ENCODE data around the gene LEKR1. TPM values are rescaled to one million over a fixed set of nuclear protein-coding genes. Genes with fewer than 3 reads are reported as not detected.

The LEKR1 gene
- total RNA-seq, 1 donor from 2014 or later, result 0.52 TPM

DNA sequence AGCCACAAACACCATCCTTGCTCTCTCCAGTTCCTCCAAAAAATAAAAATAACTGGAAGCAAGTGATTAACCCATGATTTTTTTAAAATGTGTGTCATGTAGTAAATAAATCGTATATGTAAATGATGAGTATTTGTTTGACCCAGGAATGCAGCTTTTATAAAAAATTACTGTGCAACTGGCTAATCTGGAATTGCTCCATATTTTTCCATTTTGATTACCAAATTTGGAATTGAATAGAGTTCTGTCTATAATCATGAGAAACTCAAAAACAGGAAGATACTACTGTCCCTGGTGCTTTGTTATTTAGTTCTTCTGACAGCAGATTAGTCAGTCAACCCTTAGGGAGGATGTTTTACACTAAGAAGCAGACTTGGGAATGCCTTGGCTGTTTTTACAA, 217.6 kb downstream of the LEKR1 start:
- DNase-seq (ENCODE audit: low spot score), result no peak
- H3K27ac Mint-ChIP-seq, result no peak overlapping the region
- intact Hi-C loops (cut with micrococcal nuclease), result no loop called here
- peaks cover 63% of the 10 kb centered on the region for H3K27me3 Mint-ChIP-seq (ENCODE audit: low read depth)
- H3K36me3 Mint-ChIP-seq (ENCODE audit: low read depth), result no peaks in the 10 kb centered on the region
- H3K4me1 Mint-ChIP-seq (ENCODE audit: low read depth), result no peaks in the 10 kb centered on the region
- no peak overlapping the region for H3K4me3 Mint-ChIP-seq (ENCODE audit: low read depth)
- no peaks in the 10 kb centered on the region for H3K9me3 Mint-ChIP-seq

DNA sequence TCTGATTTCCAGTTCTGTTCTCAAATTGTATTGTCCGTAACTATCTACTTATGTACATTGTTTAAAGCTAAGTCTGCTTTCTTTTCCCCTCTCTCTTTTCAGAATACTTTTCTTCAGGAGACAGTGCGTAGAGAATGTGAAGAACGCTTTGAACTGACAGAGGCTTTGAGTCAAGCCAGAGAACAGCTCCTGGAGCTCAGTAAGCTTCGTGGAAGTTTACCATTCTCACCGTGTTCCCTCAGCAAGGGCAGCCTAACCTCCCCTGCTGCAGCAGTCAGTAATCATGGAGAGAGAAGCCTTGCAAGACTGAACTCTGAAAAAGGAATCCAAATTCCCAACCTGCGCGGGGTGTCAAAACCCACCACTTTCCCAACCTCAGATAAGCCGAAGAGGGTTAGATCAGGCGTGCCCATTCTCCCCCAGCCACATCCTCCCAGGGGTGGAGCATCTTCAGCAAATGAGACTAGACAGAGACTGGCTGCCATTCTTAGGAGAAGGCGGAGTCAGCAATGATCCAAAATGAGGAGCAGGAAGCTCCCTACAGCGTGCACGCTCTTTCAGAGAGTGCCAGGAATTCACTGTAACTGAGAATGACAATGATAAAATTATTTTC, 219.2 kb downstream of the LEKR1 start:
- intact Hi-C loops (cut with micrococcal nuclease), result no loop called here
- H3K9me3 Mint-ChIP-seq, result no peaks in the 10 kb centered on the region
- peaks cover 62% of the 10 kb centered on the region for H3K27me3 Mint-ChIP-seq (ENCODE audit: low read depth)

DNA sequence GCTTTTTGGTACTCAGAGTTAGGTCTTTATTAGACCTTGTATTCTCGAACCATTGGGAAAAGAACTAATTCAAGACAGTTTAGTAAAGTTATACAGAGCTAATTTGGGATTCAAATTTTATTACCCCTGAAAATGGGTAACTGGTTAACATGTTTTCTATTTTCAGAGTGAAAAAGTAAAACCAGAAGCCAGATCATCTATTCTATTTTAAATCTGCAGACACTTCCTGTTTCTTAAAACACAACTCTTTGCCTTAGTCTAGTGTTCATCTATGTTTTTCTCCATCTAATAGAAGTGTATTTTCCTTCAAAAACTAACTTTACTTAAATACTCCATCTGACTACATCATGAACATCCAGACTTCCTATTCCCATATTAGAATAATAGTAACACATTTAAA, 220.4 kb downstream of the LEKR1 start:
- no peak for DNase-seq (ENCODE audit: low spot score)
- no peaks in the 10 kb centered on the region for H3K9me3 Mint-ChIP-seq
- H3K4me3 Mint-ChIP-seq (ENCODE audit: low read depth), result no peak overlapping the region
- intact Hi-C loops (cut with micrococcal nuclease), result no loop called here
- H3K36me3 Mint-ChIP-seq (ENCODE audit: low read depth), result no peaks in the 10 kb centered on the region
- H3K27ac Mint-ChIP-seq, result no peak overlapping the region
- no peaks in the 10 kb centered on the region for H3K4me1 Mint-ChIP-seq (ENCODE audit: low read depth)
- peaks cover 55% of the 10 kb centered on the region for H3K27me3 Mint-ChIP-seq (ENCODE audit: low read depth)

More for the DNA sequence above, 219.2 kb downstream of the LEKR1 start:
- Mint-ChIP-seq H3K4me1 (ENCODE audit: low read depth) (no peaks in the 10 kb centered on the region), H3K27ac (no peak overlapping the region), H3K36me3 (ENCODE audit: low read depth) (no peaks in the 10 kb centered on the region), H3K4me3 (ENCODE audit: low read depth) (no peak overlapping the region)
- no peak for DNase-seq (ENCODE audit: low spot score)

DNA sequence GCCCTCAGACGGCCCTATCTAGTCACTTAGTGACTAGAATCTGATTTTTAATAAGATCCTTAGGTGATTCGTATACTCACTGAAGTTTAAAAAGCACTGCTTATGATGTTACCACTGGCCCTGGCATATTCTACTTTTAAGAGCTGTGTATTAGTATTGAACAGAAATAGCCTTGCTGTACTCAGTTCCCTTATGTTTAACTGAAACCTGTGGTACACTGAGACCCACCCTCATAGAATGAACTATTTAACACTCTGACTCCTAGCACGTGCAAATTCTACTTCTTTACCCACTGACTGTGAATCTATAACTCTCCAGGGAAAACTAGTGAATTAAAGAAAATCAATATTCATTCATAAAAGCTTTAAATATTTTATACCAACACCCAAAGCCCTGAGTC, 224.9 kb downstream of the LEKR1 start:
- no peaks in the 10 kb centered on the region for H3K4me1 Mint-ChIP-seq (ENCODE audit: low read depth)
- H3K36me3 Mint-ChIP-seq (ENCODE audit: low read depth), result no peaks in the 10 kb centered on the region
- no peak overlapping the region for H3K27ac Mint-ChIP-seq
- no peaks in the 10 kb centered on the region for H3K9me3 Mint-ChIP-seq
- peaks cover 28% of the 10 kb centered on the region for H3K27me3 Mint-ChIP-seq (ENCODE audit: low read depth)
- no peak for DNase-seq (ENCODE audit: low spot score)
- no peak overlapping the region for H3K4me3 Mint-ChIP-seq (ENCODE audit: low read depth)
- intact Hi-C loops (cut with micrococcal nuclease), result no loop called here

DNA sequence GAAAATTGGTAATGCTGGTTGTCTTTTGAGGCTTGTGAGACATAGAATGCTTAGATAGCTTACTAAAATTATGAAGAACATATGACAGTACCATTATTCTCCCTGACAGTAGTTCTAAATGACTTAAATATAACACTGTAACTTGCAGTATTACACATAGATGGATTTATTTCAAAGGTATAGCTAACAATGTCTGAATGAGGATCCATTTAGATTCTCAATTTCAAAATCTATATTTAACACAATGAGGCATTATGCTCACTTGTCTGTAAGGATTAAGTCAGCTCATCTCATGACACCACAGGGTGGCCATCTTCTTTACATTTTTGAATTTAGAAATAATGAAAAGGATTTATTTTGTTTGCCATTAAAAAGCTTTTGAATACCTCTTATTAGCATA, 225.4 kb downstream of the LEKR1 start:
- Mint-ChIP-seq H3K4me3 (ENCODE audit: low read depth) (no peak overlapping the region), H3K36me3 (ENCODE audit: low read depth) (no peaks in the 10 kb centered on the region)
- intact Hi-C loops (cut with micrococcal nuclease), result no loop called here

DNA sequence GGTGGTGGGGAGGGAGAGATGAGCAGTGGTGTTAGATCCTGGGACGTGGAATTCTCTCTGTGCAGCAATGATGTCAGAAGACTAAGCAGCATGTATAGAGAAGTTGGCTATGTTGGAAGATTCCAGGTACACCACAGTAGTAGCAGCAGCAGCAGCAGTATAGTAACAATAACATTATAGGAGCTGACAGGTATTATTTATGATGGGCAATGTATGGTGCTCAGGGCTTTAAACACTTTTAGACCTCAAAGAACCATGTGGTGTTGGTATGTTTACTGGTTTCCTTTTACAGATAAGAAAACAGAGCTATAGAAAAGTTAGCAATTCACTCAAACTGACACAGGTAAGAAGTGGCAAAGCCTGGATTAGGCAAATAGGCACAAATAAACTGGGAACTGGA, 229.9 kb downstream of the LEKR1 start:
- H3K27me3 Mint-ChIP-seq (ENCODE audit: low read depth), result peaks cover 13% of the 10 kb centered on the region
- intact Hi-C loops (cut with micrococcal nuclease), result no loop called here
- H3K4me1 Mint-ChIP-seq (ENCODE audit: low read depth), result peaks cover 19% of the 10 kb centered on the region
- no peaks in the 10 kb centered on the region for H3K9me3 Mint-ChIP-seq
- H3K27ac Mint-ChIP-seq, result no peak overlapping the region
- DNase-seq (ENCODE audit: low spot score), result no peak
- no peak overlapping the region for H3K4me3 Mint-ChIP-seq (ENCODE audit: low read depth)
- H3K36me3 Mint-ChIP-seq (ENCODE audit: low read depth), result no peaks in the 10 kb centered on the region

More for the DNA sequence above, 225.4 kb downstream of the LEKR1 start:
- DNase-seq (ENCODE audit: low spot score), result no peak
- Mint-ChIP-seq H3K9me3 (no peaks in the 10 kb centered on the region), H3K4me1 (ENCODE audit: low read depth) (no peaks in the 10 kb centered on the region), H3K27ac (no peak overlapping the region), H3K27me3 (ENCODE audit: low read depth) (peaks cover 28% of the 10 kb centered on the region)

DNA sequence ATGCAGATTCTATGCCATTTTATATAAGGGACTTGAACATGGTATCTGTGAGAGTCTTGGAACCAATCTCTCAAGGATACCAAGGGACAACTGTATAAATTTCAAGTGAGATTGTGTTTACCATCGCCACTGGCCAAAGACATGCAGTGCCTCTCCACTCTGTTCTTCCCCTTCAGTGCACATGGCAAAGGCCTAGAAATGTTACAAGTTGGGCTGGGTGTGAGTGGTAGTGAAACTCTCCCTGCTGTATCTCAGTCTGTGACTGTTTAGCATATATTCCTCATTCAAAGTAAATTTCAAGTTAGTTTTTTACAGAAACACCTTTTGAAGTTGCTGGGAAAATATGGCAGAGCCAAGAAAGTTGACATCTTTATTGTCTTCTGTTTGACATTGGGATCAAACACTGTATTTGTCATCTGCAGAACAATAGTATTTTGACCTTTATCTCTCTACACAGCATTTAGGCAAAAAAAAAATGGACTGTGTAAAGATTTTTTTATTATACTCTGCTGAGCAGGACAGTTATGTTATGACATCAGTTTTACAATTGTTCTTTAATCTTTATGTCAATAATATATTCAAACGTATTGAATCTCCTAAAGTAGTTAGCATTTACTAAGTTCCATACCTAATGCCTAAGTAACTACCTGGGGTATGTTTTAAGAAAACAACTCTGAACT, 232.4 kb downstream of the LEKR1 start:
- Mint-ChIP-seq H3K27ac (no peak overlapping the region), H3K27me3 (ENCODE audit: low read depth) (peaks cover 9% of the 10 kb centered on the region), H3K9me3 (no peaks in the 10 kb centered on the region), H3K4me1 (ENCODE audit: low read depth) (peaks cover 22% of the 10 kb centered on the region), H3K36me3 (ENCODE audit: low read depth) (no peaks in the 10 kb centered on the region), H3K4me3 (ENCODE audit: low read depth) (no peak overlapping the region)
- intact Hi-C loops (cut with micrococcal nuclease), result no loop called here
- no peak for DNase-seq (ENCODE audit: low spot score)

DNA sequence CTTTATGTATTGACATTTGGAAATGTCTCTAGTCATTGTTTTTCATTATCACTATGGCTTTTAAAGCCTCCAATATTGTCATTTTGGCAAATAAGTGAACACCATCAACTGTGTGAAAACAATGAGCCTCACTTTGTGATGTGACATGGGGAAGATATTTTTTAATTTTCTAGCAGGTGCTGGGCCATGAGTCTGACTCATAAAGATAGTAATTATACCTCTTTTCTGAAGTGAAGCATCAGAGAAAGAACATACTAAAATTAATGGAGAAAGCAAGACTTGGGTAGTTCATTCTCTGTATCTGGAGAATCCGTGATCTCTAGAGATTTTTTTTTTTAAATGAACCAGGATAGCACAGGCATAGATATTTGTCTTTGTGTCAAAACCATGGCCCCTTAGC, 233.0 kb downstream of the LEKR1 start:
- no peak overlapping the region for H3K4me3 Mint-ChIP-seq (ENCODE audit: low read depth)
- H3K27ac Mint-ChIP-seq, result no peak overlapping the region
- H3K27me3 Mint-ChIP-seq (ENCODE audit: low read depth), result peaks cover 7% of the 10 kb centered on the region
- intact Hi-C loops (cut with micrococcal nuclease), result no loop called here
- no peaks in the 10 kb centered on the region for H3K9me3 Mint-ChIP-seq
- peaks cover 22% of the 10 kb centered on the region for H3K4me1 Mint-ChIP-seq (ENCODE audit: low read depth)
- no peaks in the 10 kb centered on the region for H3K36me3 Mint-ChIP-seq (ENCODE audit: low read depth)
- no peak for DNase-seq (ENCODE audit: low spot score)

DNA sequence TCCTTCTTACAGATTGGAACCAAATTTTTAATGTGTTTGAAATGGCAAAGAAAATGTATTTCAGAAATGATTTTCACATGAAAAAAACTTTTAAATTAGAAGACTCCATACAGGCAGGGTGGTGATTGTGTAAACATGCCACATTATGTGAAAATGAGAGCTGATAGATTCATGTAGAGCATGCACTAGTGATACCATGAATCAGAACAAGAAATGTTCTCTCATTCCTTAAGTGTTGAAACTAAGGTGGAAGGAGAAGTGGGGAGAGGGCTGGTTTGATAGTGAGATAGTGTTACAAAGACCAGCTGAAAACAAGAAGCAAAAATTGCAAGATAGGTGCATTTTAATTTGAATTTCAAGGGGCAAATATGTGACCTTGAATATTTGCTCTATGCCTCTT, 233.5 kb downstream of the LEKR1 start:
- Mint-ChIP-seq H3K36me3 (ENCODE audit: low read depth) (no peaks in the 10 kb centered on the region), H3K4me3 (ENCODE audit: low read depth) (no peak overlapping the region), H3K27ac (peak overlapping the region; percentile 23), H3K9me3 (no peaks in the 10 kb centered on the region), H3K4me1 (ENCODE audit: low read depth) (peaks cover 22% of the 10 kb centered on the region), H3K27me3 (ENCODE audit: low read depth) (peaks cover 7% of the 10 kb centered on the region)
- intact Hi-C loops (cut with micrococcal nuclease), result no loop called here
- no peak for DNase-seq (ENCODE audit: low spot score)

DNA sequence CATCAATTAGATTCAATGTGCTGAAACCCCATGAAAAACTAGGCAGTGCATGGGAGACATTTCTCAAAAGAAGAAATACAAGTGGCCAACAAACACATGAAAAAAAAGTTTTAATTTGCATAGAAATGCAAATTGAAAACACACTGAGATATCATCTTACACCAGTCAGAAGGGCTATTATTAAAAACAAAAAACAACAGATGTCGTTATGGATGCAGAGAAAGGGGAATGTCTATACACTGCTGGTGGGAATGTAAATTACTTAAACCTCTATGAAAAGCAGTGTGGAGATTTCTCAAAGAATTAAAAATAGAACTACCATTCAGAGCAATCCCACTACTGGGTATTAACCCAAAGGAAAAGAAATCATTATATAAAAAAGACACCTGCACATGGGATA, 235.1 kb downstream of the LEKR1 start:
- H3K36me3 Mint-ChIP-seq (ENCODE audit: low read depth), result no peaks in the 10 kb centered on the region
- H3K4me1 Mint-ChIP-seq (ENCODE audit: low read depth), result peaks cover 23% of the 10 kb centered on the region
- no peak for DNase-seq (ENCODE audit: low spot score)
- no peak overlapping the region for H3K27ac Mint-ChIP-seq
- H3K9me3 Mint-ChIP-seq, result no peaks in the 10 kb centered on the region
- intact Hi-C loops (cut with micrococcal nuclease), result no loop called here
- H3K27me3 Mint-ChIP-seq (ENCODE audit: low read depth), result peaks cover 7% of the 10 kb centered on the region
- H3K4me3 Mint-ChIP-seq (ENCODE audit: low read depth), result no peak overlapping the region

DNA sequence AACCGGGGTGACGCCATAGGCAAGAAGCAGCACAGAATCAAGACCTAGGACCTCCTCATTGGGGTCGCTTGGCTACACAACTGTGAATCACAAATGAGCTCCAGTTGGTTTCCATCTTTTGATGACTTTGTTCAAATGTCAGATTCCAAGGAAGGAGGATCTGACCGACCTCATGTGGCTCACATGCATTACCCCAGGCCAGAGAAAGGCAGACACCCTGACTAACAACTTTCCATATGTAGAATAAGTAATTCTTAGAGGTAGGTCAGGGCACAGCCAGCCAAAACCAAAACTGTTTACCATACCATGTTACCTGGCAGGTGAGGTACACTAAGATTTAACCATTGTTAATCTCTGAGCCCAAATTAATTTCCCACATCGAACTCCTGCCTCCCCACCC, 237.3 kb downstream of the LEKR1 start:
- Mint-ChIP-seq H3K4me1 (ENCODE audit: low read depth) (peaks cover 37% of the 10 kb centered on the region), H3K27ac (no peak overlapping the region), H3K27me3 (ENCODE audit: low read depth) (peaks cover 8% of the 10 kb centered on the region), H3K36me3 (ENCODE audit: low read depth) (no peaks in the 10 kb centered on the region), H3K4me3 (ENCODE audit: low read depth) (no peak overlapping the region), H3K9me3 (no peaks in the 10 kb centered on the region)
- no peak for DNase-seq (ENCODE audit: low spot score)
- intact Hi-C loops (cut with micrococcal nuclease), result no loop called here

DNA sequence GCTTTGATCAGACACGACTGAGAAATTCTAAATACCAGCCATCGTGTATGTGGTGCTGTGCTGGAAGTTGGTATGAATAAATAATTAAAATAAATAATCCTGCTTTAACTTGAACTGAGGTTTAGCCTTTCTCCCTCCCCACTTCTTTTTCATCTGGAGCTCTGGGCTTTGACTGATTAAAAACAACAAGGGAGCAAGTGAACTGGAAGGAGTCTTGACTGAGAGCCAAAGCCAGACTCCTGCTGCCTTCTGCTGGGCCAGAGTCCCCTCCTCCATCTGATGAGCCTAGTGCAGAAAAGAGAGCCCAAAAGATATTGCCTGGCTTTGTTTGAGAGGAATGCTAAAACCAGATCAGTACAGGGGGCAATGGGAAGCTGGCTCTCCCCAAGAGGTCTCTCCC, 237.8 kb downstream of the LEKR1 start:
- H3K36me3 Mint-ChIP-seq (ENCODE audit: low read depth), result no peaks in the 10 kb centered on the region
- H3K27me3 Mint-ChIP-seq (ENCODE audit: low read depth), result peaks cover 8% of the 10 kb centered on the region
- no peaks in the 10 kb centered on the region for H3K9me3 Mint-ChIP-seq
- DNase-seq (ENCODE audit: low spot score), result no peak
- H3K27ac Mint-ChIP-seq, result no peak overlapping the region
- H3K4me3 Mint-ChIP-seq (ENCODE audit: low read depth), result no peak overlapping the region
- peaks cover 35% of the 10 kb centered on the region for H3K4me1 Mint-ChIP-seq (ENCODE audit: low read depth)
- intact Hi-C loops (cut with micrococcal nuclease), result no loop called here

DNA sequence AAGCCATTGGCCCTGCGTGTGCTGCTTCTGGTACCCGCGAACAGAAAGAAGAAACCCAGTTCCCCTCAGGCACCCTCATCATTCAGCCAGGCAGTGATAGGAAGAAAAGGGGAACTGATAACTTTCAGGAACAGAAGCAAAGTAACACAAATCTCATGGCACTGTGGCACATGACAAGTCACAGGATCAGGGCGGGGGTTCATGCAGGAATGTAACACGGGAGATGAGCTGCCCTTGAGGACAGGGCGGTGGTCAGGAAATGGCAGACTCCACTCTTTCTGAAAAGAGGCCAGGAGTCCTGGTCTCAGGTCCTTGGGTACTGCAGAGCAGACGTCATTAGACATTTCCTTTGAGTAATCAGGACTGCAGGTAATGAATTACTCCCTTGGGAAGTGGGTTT, 238.2 kb downstream of the LEKR1 start:
- DNase-seq (ENCODE audit: low spot score), result no peak
- H3K36me3 Mint-ChIP-seq (ENCODE audit: low read depth), result no peaks in the 10 kb centered on the region
- intact Hi-C loops (cut with micrococcal nuclease), result no loop called here
- H3K27ac Mint-ChIP-seq, result no peak overlapping the region
- H3K4me3 Mint-ChIP-seq (ENCODE audit: low read depth), result no peak overlapping the region
- H3K9me3 Mint-ChIP-seq, result no peaks in the 10 kb centered on the region
- peaks cover 8% of the 10 kb centered on the region for H3K27me3 Mint-ChIP-seq (ENCODE audit: low read depth)
- H3K4me1 Mint-ChIP-seq (ENCODE audit: low read depth), result peaks cover 31% of the 10 kb centered on the region

Measured in activated T-helper 2 cell treated with anti-CD3 and anti-CD28 coated beads, Interferon-gamma antibody, Interleukin-2, Interleukin-4, amounts not matched to agents 10 μg/mL and 5 μg/mL and 100 μg/mL, durations not matched to agents 14 hours and 24 hours and 36 hours (primary cell).